H9 (cell line): ENCODE data around the gene PAXX. TPM values are rescaled to one million over a fixed set of nuclear protein-coding genes. Genes with fewer than 3 reads are reported as not detected.

ENCODE experiments used
- DNase-seq: peaks from one replicate; pipeline ENCODE4 v3.0.0-alpha.2; 2017
- H2AFZ ChIP-seq: one replicate; pipeline ENCODE4 v1.6.1; 2013; ENCODE audit warnings: mild to moderate bottlenecking, low read length, control low read depth, moderate library complexity
- H2AK5ac ChIP-seq: 2 replicates; pipeline ENCODE4 v1.6.1; 2013; ENCODE audit warnings: low read length, control low read depth, mixed read lengths; ENCODE audit not compliant: insufficient read length
- H2BK120ac ChIP-seq: one replicate; pipeline ENCODE4 v1.6.1; 2013; ENCODE audit warnings: low read depth, mild to moderate bottlenecking, low read length, control low read depth, inconsistent platforms; ENCODE audit not compliant: poor library complexity, severe bottlenecking
- H2BK12ac ChIP-seq: 2 replicates; pipeline ENCODE4 v1.6.1; 2013; ENCODE audit warnings: low read length, control low read depth, mixed read lengths, low read depth; ENCODE audit not compliant: insufficient read length
- H2BK15ac ChIP-seq: 2 replicates; pipeline ENCODE4 v1.6.1; 2013; ENCODE audit warnings: low read depth, low read length, control low read depth
- H2BK20ac ChIP-seq: one replicate; pipeline ENCODE4 v1.6.1; 2013; ENCODE audit warnings: low read depth, mild to moderate bottlenecking, low read length, control low read depth, inconsistent platforms; ENCODE audit not compliant: poor library complexity, severe bottlenecking
- H2BK5ac ChIP-seq: 2 replicates; pipeline ENCODE4 v1.6.1; 2013; ENCODE audit warnings: low read length, control low read depth, mixed read lengths; ENCODE audit not compliant: insufficient read length
- H3K14ac ChIP-seq: 2 replicates; pipeline ENCODE4 v1.6.1; 2013; ENCODE audit warnings: low read length, control low read depth; ENCODE audit not compliant: insufficient read depth
- H3K18ac ChIP-seq: 2 replicates; pipeline ENCODE4 v1.6.1; 2013; ENCODE audit warnings: low read depth, mild to moderate bottlenecking, mixed read lengths, low read length, control low read depth; ENCODE audit not compliant: insufficient read length
- H3K23ac ChIP-seq: 2 replicates; pipeline ENCODE4 v1.6.1; 2013; ENCODE audit warnings: low read length, control low read depth, mixed read lengths, low read depth; ENCODE audit not compliant: insufficient read length
- H3K23me2 ChIP-seq: 2 replicates; pipeline ENCODE4 v1.6.1; 2013; ENCODE audit warnings: low read depth, mild to moderate bottlenecking, mixed read lengths, low read length, control low read depth; ENCODE audit not compliant: insufficient read length, poor library complexity, severe bottlenecking
- H3K27ac ChIP-seq: 2 replicates; pipeline ENCODE4 v1.5.1; 2013; ENCODE audit warnings: low read length, control low read depth, mixed read lengths, low read depth; ENCODE audit not compliant: insufficient read length
- H3K27me3 ChIP-seq: 2 replicates; pipeline ENCODE4 v1.6.1; 2013; ENCODE audit warnings: low read length, control low read depth, inconsistent platforms; ENCODE audit not compliant: insufficient read depth
- H3K4ac ChIP-seq: 2 replicates; pipeline ENCODE4 v1.6.1; 2013; ENCODE audit warnings: low read depth, mild to moderate bottlenecking, control low read depth, inconsistent platforms, low read length, moderate library complexity
- H3K4me1 ChIP-seq: 2 replicates; pipeline ENCODE4 v1.6.1; 2013; ENCODE audit warnings: low read length, control low read depth, inconsistent platforms; ENCODE audit not compliant: insufficient read depth
- H3K4me2 ChIP-seq: 2 replicates; pipeline ENCODE4 v1.6.1; 2013; ENCODE audit warnings: low read length, control low read depth, mixed read lengths; ENCODE audit not compliant: insufficient read length, insufficient read depth
- H3K56ac ChIP-seq: 2 replicates; pipeline ENCODE4 v1.6.1; 2013; ENCODE audit warnings: low read depth, mild to moderate bottlenecking, mixed read lengths, low read length, control low read depth; ENCODE audit not compliant: insufficient read length
- H3K79me1 ChIP-seq: 2 replicates; pipeline ENCODE4 v1.6.1; 2013; ENCODE audit warnings: low read depth, mild to moderate bottlenecking, moderate library complexity, low read length, control low read depth, inconsistent platforms; ENCODE audit not compliant: insufficient read depth, poor library complexity, severe bottlenecking
- H3K79me2 ChIP-seq: 2 replicates; pipeline ENCODE4 v1.6.1; 2013; ENCODE audit warnings: low read length, control low read depth, inconsistent platforms; ENCODE audit not compliant: insufficient read depth
- H3K9ac ChIP-seq: 2 replicates; pipeline ENCODE4 v1.6.1; 2013; ENCODE audit warnings: low read length, control low read depth, mixed read lengths; ENCODE audit not compliant: insufficient read length; ENCODE audit errors: extremely low read depth
- H3K9me3 ChIP-seq: one replicate; pipeline ENCODE4 v1.6.1; 2013; ENCODE audit warnings: low read depth, low read length, inconsistent platforms; ENCODE audit not compliant: control insufficient read depth
- H3T11ph ChIP-seq: one replicate; pipeline ENCODE4 v1.6.1; 2013; ENCODE audit warnings: mild to moderate bottlenecking, low read length, control low read depth, inconsistent platforms
- H4K20me1 ChIP-seq: one replicate; pipeline ENCODE4 v1.6.1; 2013; ENCODE audit not compliant: control insufficient read depth, insufficient read length, insufficient read depth
- H4K5ac ChIP-seq: 2 replicates; pipeline ENCODE4 v1.6.1; 2013; ENCODE audit warnings: low read depth, mild to moderate bottlenecking, mixed read lengths, low read length, control low read depth; ENCODE audit not compliant: insufficient read length
- H4K8ac ChIP-seq: replicated peaks from 2 replicates; pipeline ENCODE4 v1.6.1; 2013; ENCODE audit warnings: low read length, control low read depth, mixed read lengths, low read depth; ENCODE audit not compliant: insufficient read length
- H4K91ac ChIP-seq: 2 replicates; pipeline ENCODE4 v1.6.1; 2013; ENCODE audit warnings: low read depth, mild to moderate bottlenecking, moderate library complexity, mixed read lengths, low read length, control low read depth; ENCODE audit not compliant: insufficient read length
- H3K27ac Mint-ChIP-seq, 3 experiments: 2 replicates in 2 of 3; 3 replicates in 1 of 3; pipeline ENCODE4 v1.8.0; 2020 to 2021; ENCODE audit warnings: mixed read lengths in 3 of 3, mild to moderate bottlenecking in 1 of 3, moderate library complexity in 1 of 3
- H3K27me3 Mint-ChIP-seq: 2 replicates; pipeline ENCODE4 v1.8.0; 2021; ENCODE audit warnings: low read depth, mild to moderate bottlenecking, moderate library complexity, mixed read lengths
- H3K36me3 Mint-ChIP-seq, 3 experiments: 2 replicates in 2 of 3; 3 replicates in 1 of 3; pipeline ENCODE4 v1.8.0; 2020 to 2021; ENCODE audit warnings: low read depth in 3 of 3, mixed read lengths in 3 of 3; ENCODE audit not compliant: insufficient read depth in 1 of 3
- H3K4me1 Mint-ChIP-seq, 2 experiments: 2 replicates each; pipeline ENCODE4 v1.8.0; 2020; ENCODE audit warnings: mixed read lengths in 2 of 2
- H3K4me3 Mint-ChIP-seq, 2 experiments: 2 replicates in 1 of 2; 3 replicates in 1 of 2; pipeline ENCODE4 v1.8.0; 2020 to 2021; ENCODE audit warnings: mild to moderate bottlenecking in 2 of 2, mixed read lengths in 2 of 2, moderate library complexity in 1 of 2
- H3K9me3 Mint-ChIP-seq, 2 experiments: 2 replicates in 1 of 2; 3 replicates in 1 of 2; pipeline ENCODE4 v1.8.0; 2020; ENCODE audit warnings: mild to moderate bottlenecking in 2 of 2, mixed read lengths in 2 of 2, moderate library complexity in 1 of 2
- CTCF ChIP-seq: fragments of 200-600 bp; sonication (generic); conservative IDR thresholded peaks from 3 replicates; pipeline ENCODE4 v1.8.0; 2021; ENCODE audit warnings: antibody characterized with exemption, mild to moderate bottlenecking
- WGBS: extraction: QIAGEN DNeasy Blood & Tissue Kit; methylation state at CpG from one replicate; pipeline ENCODE4 v1.1.7; 2013; ENCODE audit warnings: missing lambda C conversion rate, low lambda C conversion rate, mixed read lengths; ENCODE audit not compliant: insufficient read length; ENCODE audit errors: extremely low coverage; 5-methylcytosine and 5-hydroxymethylcytosine counted together
- total RNA-seq: library from RNA; stranded (reverse); gene quantifications from 2 replicates; pipeline ENCODE4 v1.2.1, GENCODE V29; 2021

The PAXX gene
- total RNA-seq, 1 experiment from 2014 or later: 51.2 TPM

GRCh38 chr9:137007108-137007815, 15.0 kb downstream of the PAXX start:
- no peak overlapping the region for H3T11ph ChIP-seq
- H3K4me1 ChIP-seq: no peaks in the 10 kb centered on the region
- no peak overlapping the region for H3K9ac ChIP-seq
- no peaks in the 10 kb centered on the region for H3K79me2 ChIP-seq
- peaks cover 2% of the 10 kb centered on the region for H4K20me1 ChIP-seq
- no peak overlapping the region for H2AFZ ChIP-seq
- Mint-ChIP-seq H3K27me3 (peaks cover 8% of the 10 kb centered on the region), H3K9me3 (peaks cover 16 to 19% of the 10 kb centered on the region in 2 experiments), H3K27ac (no peak overlapping the region), H3K4me3 (no peak overlapping the region), H3K4me1 (no peaks in the 10 kb centered on the region), H3K36me3 (peaks cover 5 to 6% (median 5%) of the 10 kb centered on the region in 3 experiments; a peak in 5 of 7 replicates)
- H2BK15ac ChIP-seq: no peak overlapping the region
- no peak overlapping the region for H4K91ac ChIP-seq
- no peak overlapping the region for H3K18ac ChIP-seq
- H3K9me3 ChIP-seq: no peaks in the 10 kb centered on the region
- H2AK5ac ChIP-seq: no peak overlapping the region
- no CpG with 5 or more reads among the region's 30 CpGs for WGBS
- no peak overlapping the region for H3K23ac ChIP-seq
- no peaks in the 10 kb centered on the region for H3K27me3 ChIP-seq
- H3K4me2 ChIP-seq: no peak overlapping the region
- H2BK5ac ChIP-seq: no peak overlapping the region
- no peak overlapping the region for H3K27ac ChIP-seq
- TF ChIP-seq CTCF: no peak
- H2BK12ac ChIP-seq: no peak overlapping the region
- H3K79me1 ChIP-seq: no peaks in the 10 kb centered on the region
- H3K56ac ChIP-seq: no peak overlapping the region
- no peak overlapping the region for H4K5ac ChIP-seq
- H3K4ac ChIP-seq: no peak overlapping the region
- no peak overlapping the region for H2BK20ac ChIP-seq
- no peaks in the 10 kb centered on the region for H3K23me2 ChIP-seq
- DNase-seq: no peak
- H2BK120ac ChIP-seq: no peak overlapping the region
- no peak overlapping the region for H4K8ac ChIP-seq
- H3K14ac ChIP-seq: no peak overlapping the region
